Activated CD8-positive, alpha-beta T cell treated with anti-CD3 and anti-CD28 coated beads for 36 hours (primary cell): ENCODE results near the gene MREG. TPM values are rescaled to one million over a fixed set of nuclear protein-coding genes. Genes with fewer than 3 reads are reported as not detected.

Experiments
- ATAC-seq: fragments of 200-7000 bp; cut with Tn5 transposase; one replicate; pipeline ENCODE4 v1.10.0; 2021; ENCODE audit warnings: mild to moderate bottlenecking, moderate library complexity
- CTCF ChIA-PET: fragments of 350-600 bp; sonication (Branson Sonifier 250); formaldehyde crosslinking; loops from one replicate; lab custom pipeline; 2021; ENCODE audit warnings: antibody characterized with exemption; lab: Charles Lee
- POLR2A ChIA-PET: fragments of 350-600 bp; sonication (Branson Sonifier 250); formaldehyde crosslinking; loops from one replicate; lab custom pipeline; 2021; ENCODE audit warnings: antibody characterized with exemption; lab: Charles Lee
- DNase-seq: peaks from one replicate; pipeline ENCODE4 v3.0.0-alpha.2; 2020
- H3K27ac Mint-ChIP-seq: one replicate; pipeline ENCODE4 v1.8.0; 2021; ENCODE audit warnings: mild to moderate bottlenecking, mixed read lengths
- H3K27me3 Mint-ChIP-seq: one replicate; pipeline ENCODE4 v1.8.0; 2021; ENCODE audit warnings: mixed read lengths
- H3K36me3 Mint-ChIP-seq: one replicate; pipeline ENCODE4 v1.8.0; 2021; ENCODE audit warnings: low read depth, mixed read lengths
- H3K4me1 Mint-ChIP-seq: one replicate; pipeline ENCODE4 v1.8.0; 2021; ENCODE audit warnings: low read depth, mixed read lengths
- H3K4me3 Mint-ChIP-seq: one replicate; pipeline ENCODE4 v1.8.0; 2021; ENCODE audit warnings: mild to moderate bottlenecking, moderate library complexity, mixed read lengths
- H3K9me3 Mint-ChIP-seq: one replicate; pipeline ENCODE4 v1.8.0; 2021; ENCODE audit warnings: mixed read lengths
- intact Hi-C: fragments of 100-400 bp; cut with micrococcal nuclease; formaldehyde crosslinking; loops from one replicate; pipeline ENCODE4 v1.10.0; 2022
- total RNA-seq, 2 experiments: library from RNA; stranded (reverse); gene quantifications; one replicate each; pipeline ENCODE4 v1.2.3, GENCODE V29; 2021
- TF ChIP-seq, protein P1 (sequence below): fragments of 200-600 bp; IDR thresholded peaks from one replicate; pipeline ENCODE4 v1.8.0; 2022; ENCODE audit warnings: antibody characterized with exemption, mild to moderate bottlenecking

The MREG gene
- total RNA-seq, 2 experiments from 2014 or later = 8.0 to 10.9 TPM

DNA sequence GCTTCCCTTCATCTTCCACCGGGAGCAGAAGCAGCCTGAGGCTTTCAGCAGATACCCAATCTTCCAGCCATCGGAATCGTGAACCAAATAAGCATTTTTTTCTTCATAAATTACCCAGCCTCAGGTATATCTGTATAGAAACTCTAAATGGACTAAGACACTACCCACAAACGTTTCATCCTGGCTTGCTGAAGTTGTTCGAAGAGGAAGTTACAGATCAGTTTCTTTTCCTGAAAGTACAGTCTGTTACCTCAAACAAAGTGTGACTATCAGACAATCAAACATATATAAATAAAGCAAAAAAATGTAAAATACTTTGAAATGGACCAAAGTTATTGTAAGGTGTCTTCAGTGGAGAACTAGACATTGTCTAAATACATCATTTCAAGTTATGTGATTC, 97.9 kb downstream of the MREG start:
- ChIA-PET POLR2A (no interaction called here), CTCF (interaction anchor here (2.4 kb wide), 1 partner anchor 16 kb away, joined by 6 read pairs; no protein-coding TSS in a partner anchor)
- ATAC-seq (no peak), DNase-seq (no peak)
- TF ChIP-seq, protein P1, sequence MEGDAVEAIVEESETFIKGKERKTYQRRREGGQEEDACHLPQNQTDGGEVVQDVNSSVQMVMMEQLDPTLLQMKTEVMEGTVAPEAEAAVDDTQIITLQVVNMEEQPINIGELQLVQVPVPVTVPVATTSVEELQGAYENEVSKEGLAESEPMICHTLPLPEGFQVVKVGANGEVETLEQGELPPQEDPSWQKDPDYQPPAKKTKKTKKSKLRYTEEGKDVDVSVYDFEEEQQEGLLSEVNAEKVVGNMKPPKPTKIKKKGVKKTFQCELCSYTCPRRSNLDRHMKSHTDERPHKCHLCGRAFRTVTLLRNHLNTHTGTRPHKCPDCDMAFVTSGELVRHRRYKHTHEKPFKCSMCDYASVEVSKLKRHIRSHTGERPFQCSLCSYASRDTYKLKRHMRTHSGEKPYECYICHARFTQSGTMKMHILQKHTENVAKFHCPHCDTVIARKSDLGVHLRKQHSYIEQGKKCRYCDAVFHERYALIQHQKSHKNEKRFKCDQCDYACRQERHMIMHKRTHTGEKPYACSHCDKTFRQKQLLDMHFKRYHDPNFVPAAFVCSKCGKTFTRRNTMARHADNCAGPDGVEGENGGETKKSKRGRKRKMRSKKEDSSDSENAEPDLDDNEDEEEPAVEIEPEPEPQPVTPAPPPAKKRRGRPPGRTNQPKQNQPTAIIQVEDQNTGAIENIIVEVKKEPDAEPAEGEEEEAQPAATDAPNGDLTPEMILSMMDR = no peak
- Mint-ChIP-seq H3K4me3 (no peak overlapping the region), H3K4me1 (peaks cover 2% of the 10 kb centered on the region), H3K27ac (no peak overlapping the region), H3K36me3 (no peaks in the 10 kb centered on the region), H3K27me3 (peaks cover 7% of the 10 kb centered on the region), H3K9me3 (no peaks in the 10 kb centered on the region)
- intact Hi-C loops = loop anchor here (5.0 kb wide), 1 partner anchor 463 kb away; no protein-coding TSS in a partner anchor

DNA sequence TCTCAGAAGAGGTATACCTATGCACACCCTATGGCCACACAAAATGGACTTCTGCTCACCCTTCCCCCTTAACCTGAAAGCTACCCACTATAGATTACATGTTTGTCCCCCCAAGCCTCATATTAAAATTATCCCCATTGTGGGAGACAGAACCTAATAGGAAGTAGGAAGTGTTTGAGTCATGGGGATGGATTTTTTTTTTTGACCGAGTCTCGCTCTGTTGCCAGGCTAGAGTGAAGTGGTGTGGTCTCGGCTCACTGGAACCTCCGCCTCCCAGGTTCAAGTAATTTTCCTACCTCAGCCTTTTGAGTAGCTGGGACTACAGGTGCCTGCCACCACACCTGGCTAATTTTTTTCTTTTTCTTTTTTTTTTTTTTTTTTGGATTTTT, 98.6 kb downstream of the MREG start:
- ATAC-seq (no peak), DNase-seq (no peak)
- no peaks in the 10 kb centered on the region for H3K9me3 Mint-ChIP-seq
- TF ChIP-seq, protein P1 = no peak
- H3K27me3 Mint-ChIP-seq = peaks cover 8% of the 10 kb centered on the region
- no peak overlapping the region for H3K4me3 Mint-ChIP-seq
- intact Hi-C loops = loop anchor here (5.0 kb wide), 1 partner anchor 462 kb away; no protein-coding TSS in a partner anchor
- ChIA-PET CTCF (interaction anchor here (0.7 to 2.4 kb wide), 2 partner anchors 17 to 1383 kb away, joined by 3 to 6 read pairs; no protein-coding TSS in a partner anchor), POLR2A (no interaction called here)
- peaks cover 2% of the 10 kb centered on the region for H3K4me1 Mint-ChIP-seq
- no peaks in the 10 kb centered on the region for H3K36me3 Mint-ChIP-seq
- no peak overlapping the region for H3K27ac Mint-ChIP-seq

DNA sequence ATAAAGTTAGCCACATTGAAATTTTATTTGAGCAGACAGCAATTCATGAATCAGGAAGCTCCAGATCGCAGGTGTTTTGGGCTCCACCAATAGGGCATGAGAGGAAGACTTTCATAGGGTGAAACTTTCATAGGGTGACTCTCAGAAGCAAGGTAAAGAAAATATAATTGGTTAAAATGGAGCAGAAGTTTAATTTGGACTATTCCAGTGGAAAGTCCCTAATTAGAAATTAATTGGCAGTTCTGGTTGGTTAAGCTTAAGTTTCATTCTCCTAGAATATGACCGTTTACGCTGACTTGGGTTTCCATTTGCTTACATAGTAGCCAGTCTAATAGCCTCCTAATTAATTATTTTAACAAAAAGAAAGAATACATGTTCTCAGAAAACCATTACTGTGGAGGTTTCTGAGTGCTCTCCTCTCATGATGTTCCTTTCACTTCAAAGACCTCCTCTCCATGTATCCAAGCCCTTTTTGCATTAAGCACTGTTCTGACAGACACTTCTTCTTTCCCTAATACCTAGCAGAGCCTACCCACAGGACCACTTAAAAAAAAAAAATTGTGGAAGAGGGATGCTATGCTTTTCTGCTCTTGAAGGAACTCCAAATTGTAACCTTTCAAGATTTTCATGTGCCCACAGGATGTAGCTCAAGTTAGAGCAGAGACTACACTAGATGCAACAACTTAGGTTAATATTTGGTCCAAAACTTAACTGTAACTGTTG, 99.1 kb downstream of the MREG start:
- peaks cover 13% of the 10 kb centered on the region for H3K27me3 Mint-ChIP-seq
- POLR2A ChIA-PET = no interaction called here
- intact Hi-C loops = no loop called here
- TF ChIP-seq, protein P1 = no peak
- no peak overlapping the region for H3K27ac Mint-ChIP-seq
- DNase-seq (no peak), ATAC-seq (no peak)
- CTCF ChIA-PET = interaction anchor here (0.7 to 2.4 kb wide), 3 partner anchors 17 to 1383 kb away, joined by 3 to 6 read pairs (median 5); no protein-coding TSS in a partner anchor
- no peaks in the 10 kb centered on the region for H3K9me3 Mint-ChIP-seq
- H3K4me1 Mint-ChIP-seq = peaks cover 2% of the 10 kb centered on the region
- H3K4me3 Mint-ChIP-seq = no peak overlapping the region
- no peaks in the 10 kb centered on the region for H3K36me3 Mint-ChIP-seq

DNA sequence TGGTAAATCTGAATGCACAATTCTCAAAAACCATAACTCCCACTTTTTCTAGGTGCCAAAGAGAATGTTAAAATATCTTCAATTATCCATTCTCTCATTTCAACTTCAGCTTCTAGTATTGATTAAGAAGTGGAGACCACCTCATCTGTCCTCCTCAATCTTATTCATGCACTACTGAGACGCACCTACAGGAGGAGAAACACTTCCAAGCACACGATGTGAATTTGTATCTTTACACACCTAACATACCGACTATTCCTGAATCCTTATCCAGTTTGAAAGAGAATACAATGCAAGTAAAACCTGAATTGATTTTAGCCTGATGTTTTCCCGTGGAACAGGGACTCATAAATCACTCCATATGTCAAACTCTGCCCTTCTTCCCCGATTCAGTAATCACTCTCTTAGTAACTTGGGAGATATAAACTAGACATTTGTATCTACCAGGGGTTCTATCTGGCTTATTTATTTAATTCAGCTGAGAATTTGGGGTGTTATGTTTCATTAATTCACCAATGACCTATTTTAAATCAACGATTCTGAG, 101.0 kb downstream of the MREG start:
- Mint-ChIP-seq H3K9me3 (no peaks in the 10 kb centered on the region), H3K4me1 (no peaks in the 10 kb centered on the region), H3K36me3 (no peaks in the 10 kb centered on the region), H3K27me3 (peaks cover 13% of the 10 kb centered on the region), H3K27ac (no peak overlapping the region), H3K4me3 (no peak overlapping the region)
- intact Hi-C loops = no loop called here
- no peak for DNase-seq
- TF ChIP-seq, protein P1 = no peak
- ChIA-PET POLR2A (no interaction called here), CTCF (interaction anchor here (1.2 to 2.2 kb wide), 3 partner anchors 19 to 642 kb away, joined by 3 to 7 read pairs (median 5); no protein-coding TSS in a partner anchor)
- ATAC-seq = no peak
